Endothelial cell of umbilical vein (primary cell): ENCODE data around the gene GLRX5. TPM values are rescaled to one million over a fixed set of nuclear protein-coding genes. Genes with fewer than 3 reads are reported as not detected.

ENCODE experiments used
- BruUV-seq: library from RNA; stranded (reverse); fragments of 400-500 nt; replicated peaks from 2 replicates; lab custom pipeline; 2021; lab: Mats Ljungman, UMichigan
- CTCF ChIA-PET: fragments of 300-600, 350-600 bp; sonication (Branson Sonifier 250); formaldehyde crosslinking; loops from one replicate; lab custom pipeline; 2021; ENCODE audit warnings: antibody characterized with exemption, inconsistent platforms; lab: Charles Lee
- POLR2A ChIA-PET: fragments of 300-600, 350-600 bp; sonication (Branson Sonifier 250); formaldehyde crosslinking; loops from one replicate; lab custom pipeline; 2021; ENCODE audit warnings: antibody characterized with exemption, inconsistent platforms; lab: Charles Lee
- DNase-seq: peaks from one replicate; pipeline ENCODE4 v3.0.0-alpha.2; 2011; ENCODE audit warnings: low read depth, low spot score
- FAIRE-seq: peaks from 2 replicates; lab custom pipeline; 2011; peaks lifted over from hg19 to GRCh38; lab: Jason Lieb, UNC
- H2AFZ ChIP-seq: 2 replicates; pipeline ENCODE4 v1.6.0; 2012; ENCODE audit warnings: low read depth, low read length, control low read depth, inconsistent platforms
- H3K27ac ChIP-seq: 2 replicates; pipeline ENCODE4 v1.5.1; 2011; ENCODE audit warnings: low read depth, mild to moderate bottlenecking, control low read depth, low read length, moderate library complexity; ENCODE audit not compliant: insufficient read depth
- H3K27me3 ChIP-seq, 2 experiments: 2 replicates each; pipeline versions ENCODE4 v1.6.0 to v1.6.1; 2011; ENCODE audit warnings: low read length in 2 of 2, mixed read lengths in 1 of 2; ENCODE audit not compliant: control insufficient read depth in 2 of 2, insufficient read depth in 2 of 2
- H3K36me3 ChIP-seq, 2 experiments: 2 replicates in 1 of 2; 3 replicates in 1 of 2; pipeline ENCODE4 v1.5.1; 2011; ENCODE audit warnings: low read length in 2 of 2, mild to moderate bottlenecking in 1 of 2, moderate library complexity in 1 of 2; ENCODE audit not compliant: control insufficient read depth in 2 of 2, insufficient read depth in 2 of 2; ENCODE audit errors: extremely low read depth in 1 of 2
- H3K4me1 ChIP-seq: 3 replicates; pipeline ENCODE4 v1.5.1; 2011; ENCODE audit warnings: mild to moderate bottlenecking, low read length; ENCODE audit not compliant: control insufficient read depth, insufficient read depth; ENCODE audit errors: extremely low read depth
- H3K4me2 ChIP-seq: 2 replicates; pipeline ENCODE4 v1.6.1; 2011; ENCODE audit warnings: low read length, control low read depth, mixed read lengths; ENCODE audit not compliant: insufficient read depth
- H3K4me3 ChIP-seq, 3 experiments: fragments of 200-600 bp in 1 of 3; sonication (generic), shearing (Covaris generic) in 1 of 3; replicated peaks in 1 of 3; 2 replicates each; pipeline ENCODE4 v1.5.1; 2011 to 2016; ENCODE audit warnings: control low read depth in 3 of 3, low read length in 3 of 3, mild to moderate bottlenecking in 2 of 3, inconsistent platforms in 1 of 3, low read depth in 1 of 3, moderate library complexity in 1 of 3; ENCODE audit not compliant: insufficient read depth in 1 of 3
- H3K79me2 ChIP-seq: 2 replicates; pipeline ENCODE4 v1.6.0; 2012; ENCODE audit warnings: low read length, inconsistent platforms; ENCODE audit not compliant: control insufficient read depth, insufficient read depth
- H3K9ac ChIP-seq: replicated peaks from 2 replicates; pipeline ENCODE3; 2011; ENCODE audit warnings: low read length, control low read depth; ENCODE audit not compliant: insufficient read depth; ENCODE audit errors: extremely low read depth
- H3K9me1 ChIP-seq: replicated peaks from 3 replicates; pipeline ENCODE4 v1.6.0; 2011; ENCODE audit warnings: mild to moderate bottlenecking, low read length; ENCODE audit not compliant: control insufficient read depth, insufficient read depth; ENCODE audit errors: extremely low read depth
- H3K9me3 ChIP-seq: replicated peaks from 2 replicates; pipeline ENCODE4 v1.5.1; 2012; ENCODE audit warnings: low read length, inconsistent platforms; ENCODE audit not compliant: control insufficient read depth, insufficient read depth
- H4K20me1 ChIP-seq: replicated peaks from 2 replicates; pipeline ENCODE3; 2011; ENCODE audit warnings: mild to moderate bottlenecking, low read length; ENCODE audit not compliant: control insufficient read depth, insufficient read depth; ENCODE audit errors: extremely low read depth
- EZH2 ChIP-seq: IDR thresholded peaks from 2 replicates; pipeline ENCODE4 v1.6.1; 2012; ENCODE audit warnings: borderline replicate concordance, low read depth, mild to moderate bottlenecking, moderate library complexity, low read length, inconsistent platforms; ENCODE audit not compliant: severe bottlenecking
- GATA2 ChIP-seq: IDR thresholded peaks from 2 replicates; pipeline ENCODE4 v1.7.0; 2011; ENCODE audit warnings: low read depth, mild to moderate bottlenecking, moderate library complexity, mixed read lengths, low read length; ENCODE audit not compliant: insufficient read length, insufficient read depth
- MAX ChIP-seq: IDR thresholded peaks from 2 replicates; pipeline ENCODE4 v1.6.1; 2011; ENCODE audit not compliant: insufficient read depth, insufficient read length
- POLR2A ChIP-seq: IDR thresholded peaks from 2 replicates; pipeline ENCODE4 v1.6.1; 2012; ENCODE audit warnings: low read depth, mild to moderate bottlenecking, control low read depth, low read length
- POLR2AphosphoS5 ChIP-seq: IDR thresholded peaks from 2 replicates; pipeline ENCODE4 v1.6.1; 2012; ENCODE audit warnings: low read depth, mild to moderate bottlenecking, control low read depth, low read length, moderate library complexity; ENCODE audit not compliant: insufficient read depth
- dilution Hi-C: fragments of 300-500 bp; cut with MboI; formaldehyde crosslinking; loops from one replicate; pipeline ENCODE4 v1.15.0; 2019; ENCODE audit warnings: low sequenced_read_pairs; ENCODE audit not compliant: extremely low pct_ligation_motif_present
- intact Hi-C: fragments of 100-400 bp; cut with micrococcal nuclease; formaldehyde crosslinking; loops from one replicate; pipeline ENCODE4 v1.10.0; 2022
- polyA plus RNA-seq, 4 experiments: library from polyadenylated mRNA; depleted of rRNA in 3 of 4; stranded (reverse) in 3 of 4; unstranded in 1 of 4; fragments of >200 nt; gene quantifications; 2 replicates each; pipeline versions ENCODE4 v1.2.1 to v1.2.3, GENCODE V29; 2011 to 2012; ENCODE audit warnings: missing spikeins in 1 of 4
- total RNA-seq: library from RNA; stranded (reverse); gene quantifications from 2 replicates; pipeline ENCODE4 v1.2.3, GENCODE V29; 2021

The GLRX5 gene
- total and polyA plus RNA-seq, 2 donors (not counting 3 experiments of a cell fraction or from before 2014, with no cell fraction given), result 42.6 to 52.0 TPM

- DNase-seq (peak; percentile 67), FAIRE-seq (no peak)
- Histone ChIP-seq H3K9ac (peak overlapping the region; percentile 88), H3K9me3 (no peaks in the 10 kb centered on the region), H3K4me2 (peak overlapping the region; percentile 74), H3K27me3 (no peaks in the 10 kb centered on the region), H3K36me3 (no peaks in the 10 kb centered on the region), H4K20me1 (no peaks in the 10 kb centered on the region), H3K79me2 (peaks cover 76% of the 10 kb centered on the region), H3K9me1 (no peaks in the 10 kb centered on the region), H3K27ac (peak overlapping the region; percentile 49), H2AFZ (no peak overlapping the region), H3K4me1 (peaks cover 52% of the 10 kb centered on the region), H3K4me3 (peak overlapping the region; percentile 53 to 71 (median 69))
- ChIA-PET CTCF (interaction anchor here (0.7 to 4.6 kb wide), 4 partner anchors 10 to 106 kb away, joined by 3 to 33 read pairs (median 4); no protein-coding TSS in a partner anchor), POLR2A (no interaction called here)
- no peak for TF ChIP-seq GATA2
- no peak for TF ChIP-seq POLR2A
- no peak for TF ChIP-seq POLR2AphosphoS5
- TF ChIP-seq EZH2, result no peak
- TF ChIP-seq MAX, result peak; percentile 12
- BruUV-seq, result no TSS peak
- intact Hi-C loops, result loop anchor here (5.0 to 10.0 kb wide), 4 partner anchors 71 to 971 kb away; partner anchors contain the start of gene PAPOLA
- dilution Hi-C loops, result no loop called here
These were observed 1.4 kb upstream of the GLRX5 start for GRCh38 chr14:95533391-95533821.

GRCh38 chr14:95533822-95534221, 1.0 kb upstream of the GLRX5 start:
- ChIA-PET POLR2A (no interaction called here), CTCF (interaction anchor here (0.7 to 4.6 kb wide), 4 partner anchors 10 to 106 kb away, joined by 3 to 33 read pairs (median 4); no protein-coding TSS in a partner anchor)
- no peaks in the 10 kb centered on the region for H3K27me3 ChIP-seq
- H2AFZ ChIP-seq, result no peak overlapping the region
- no peaks in the 10 kb centered on the region for H3K9me3 ChIP-seq
- H3K79me2 ChIP-seq, result peaks cover 80% of the 10 kb centered on the region
- H3K4me1 ChIP-seq, result peaks cover 52% of the 10 kb centered on the region
- dilution Hi-C loops, result no loop called here
- TF ChIP-seq GATA2 (no peak), MAX (no peak), EZH2 (no peak)
- no peaks in the 10 kb centered on the region for H4K20me1 ChIP-seq
- peak overlapping the region; percentile 53 to 71 (median 69) for H3K4me3 ChIP-seq
- DNase-seq (no peak), FAIRE-seq (peak; percentile 55)
- TSS peak; percentile 64 for BruUV-seq
- no peaks in the 10 kb centered on the region for H3K9me1 ChIP-seq
- H3K4me2 ChIP-seq, result peak overlapping the region; percentile 74
- no peaks in the 10 kb centered on the region for H3K36me3 ChIP-seq
- peak overlapping the region; percentile 88 for H3K9ac ChIP-seq
- intact Hi-C loops, result loop anchor here (1.0 to 10.0 kb wide), 11 partner anchors 11 to 971 kb away; partner anchors contain the start of gene PAPOLA
- H3K27ac ChIP-seq, result peak overlapping the region; percentile 49
